ENCODE measurements around the gene SLC35B1. TPM values are rescaled to one million over a fixed set of nuclear protein-coding genes. Genes with fewer than 3 reads are reported as not detected.

SLC35B1 gene
- total and polyA plus RNA-seq, 10 of the 15 experiments (the other 5 are each of a cell fraction or from before 2014, with no cell fraction given) = 40.0 to 113 (median 51.6) TPM

DNA sequence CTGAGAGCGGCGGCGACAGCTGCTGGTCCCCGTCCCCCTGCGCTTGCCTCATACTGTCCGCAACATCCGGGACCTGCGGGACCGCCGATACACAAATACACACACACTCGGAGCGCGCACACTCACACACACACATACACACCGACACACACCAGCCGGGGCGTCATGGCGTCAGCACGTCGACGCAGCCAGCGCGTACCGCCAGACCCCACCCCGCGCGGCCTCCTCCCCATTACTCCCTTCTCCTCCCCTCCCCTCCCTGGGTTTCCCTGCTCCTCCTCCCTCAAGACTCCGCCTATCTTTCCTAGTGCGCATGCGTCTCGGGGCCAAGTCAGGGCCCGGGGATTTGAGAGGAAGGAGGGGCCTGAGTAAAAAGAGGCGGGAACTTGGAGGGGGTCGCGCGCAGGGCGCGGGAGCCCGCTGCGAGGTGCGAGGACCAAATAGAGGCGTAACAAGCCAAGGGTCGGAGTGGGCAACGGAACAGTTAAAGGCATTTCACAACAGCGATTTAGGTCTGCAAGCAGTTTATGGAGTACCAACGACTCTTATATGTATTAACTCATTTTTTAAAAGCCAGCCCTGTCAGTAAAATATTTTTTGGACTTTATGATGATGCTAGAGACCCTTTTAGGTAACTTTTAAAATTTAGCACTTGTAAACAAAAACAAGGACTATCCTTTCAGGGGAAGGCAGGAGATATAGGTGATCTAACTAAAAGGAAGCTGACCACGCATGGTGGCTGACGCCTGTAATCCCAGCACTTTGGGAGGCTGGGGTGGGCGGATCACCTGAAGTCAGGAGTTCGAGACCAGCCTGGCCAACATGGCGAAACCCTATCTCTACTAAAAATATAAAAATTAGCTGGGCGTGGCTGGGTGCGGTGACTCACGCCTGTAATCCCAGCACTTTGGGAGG, 29.6 kb downstream of the SLC35B1 start, which contains the start of gene SPOP (continued):
- TF ChIP-seq HDGF (IDR thresholded peaks at IDR 0.05) = peak; percentile 100
- no peak for TF ChIP-seq ESRRA (IDR thresholded peaks at IDR 0.05; ENCODE audit: low read length)
- peak; percentile 60 for TF ChIP-seq TBL1XR1 (IDR thresholded peaks at IDR 0.05; ENCODE audit: low read depth, low read length)
- 0 out of 4 replicates have a peak, but pooled peaks of 1 of the 2 experiments have one; percentile 51 for TF ChIP-seq EP300 (IDR thresholded peaks at IDR 0.05; ENCODE audit: borderline replicate concordance in 1 of 2, control insufficient read depth in 1 of 2, low read depth in 2 of 2, low read length in 2 of 2)
- TF ChIP-seq, protein P1, sequence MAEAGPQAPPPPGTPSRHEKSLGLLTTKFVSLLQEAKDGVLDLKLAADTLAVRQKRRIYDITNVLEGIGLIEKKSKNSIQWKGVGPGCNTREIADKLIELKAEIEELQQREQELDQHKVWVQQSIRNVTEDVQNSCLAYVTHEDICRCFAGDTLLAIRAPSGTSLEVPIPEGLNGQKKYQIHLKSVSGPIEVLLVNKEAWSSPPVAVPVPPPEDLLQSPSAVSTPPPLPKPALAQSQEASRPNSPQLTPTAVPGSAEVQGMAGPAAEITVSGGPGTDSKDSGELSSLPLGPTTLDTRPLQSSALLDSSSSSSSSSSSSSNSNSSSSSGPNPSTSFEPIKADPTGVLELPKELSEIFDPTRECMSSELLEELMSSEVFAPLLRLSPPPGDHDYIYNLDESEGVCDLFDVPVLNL (IDR thresholded peaks at IDR 0.05; ENCODE audit: low read depth, low read length) = no peak

DNA sequence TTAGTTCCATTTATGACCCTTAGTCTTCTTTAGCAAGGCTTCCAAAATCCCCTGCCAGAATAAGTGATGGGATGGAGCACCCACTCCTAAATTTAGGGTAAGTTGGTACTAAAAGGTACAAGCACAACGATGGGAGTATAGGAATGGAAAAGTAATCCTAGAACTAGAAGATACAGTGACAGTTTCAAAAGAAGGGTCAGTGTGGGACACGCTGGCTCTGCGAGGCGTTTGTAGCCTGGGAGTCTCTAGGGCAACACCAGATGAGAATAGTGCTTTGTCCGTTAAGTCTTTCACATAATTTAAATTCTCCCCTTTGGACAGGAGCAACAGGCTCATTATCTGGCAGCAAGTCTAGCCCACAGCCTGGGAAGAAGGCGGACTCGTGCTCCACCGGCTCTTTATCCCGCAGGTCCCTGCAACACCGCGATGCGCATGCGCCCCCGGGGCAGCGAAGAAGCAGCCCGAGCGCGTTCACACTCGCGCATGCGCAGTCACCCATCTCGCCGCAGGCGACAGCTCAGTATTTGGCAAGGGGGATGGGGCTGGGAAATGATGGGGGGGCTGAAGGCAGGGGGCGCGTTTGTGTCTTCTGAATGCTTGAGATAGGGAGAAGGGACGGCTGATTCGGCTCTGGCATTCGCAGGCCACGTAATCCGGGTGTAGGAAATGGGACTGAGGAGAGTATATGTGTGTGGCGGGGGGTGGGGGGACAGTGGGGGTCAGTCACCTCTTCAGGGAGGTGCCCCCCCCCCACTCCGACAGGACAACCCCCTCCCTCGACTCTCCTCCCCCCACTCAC, 30.4 kb downstream of the SLC35B1 start:
- ChIA-PET CTCF (interaction anchor here (0.6 to 2.0 kb wide), 7 partner anchors 20 to 119 kb away, joined by 3 to 6 read pairs (median 4); no protein-coding TSS in a partner anchor), SMC1A (ENCODE audit: uncharacterized antibody, unreplicated experiment) (interaction anchor here (0.7 to 2.1 kb wide), 5 partner anchors 19 to 112 kb away, joined by 3 to 11 read pairs (median 4); no protein-coding TSS in a partner anchor), POLR2A (interaction anchor here (0.6 to 1.5 kb wide), 11 partner anchors 10 to 1042 kb away, joined by 3 to 10 read pairs (median 7); no protein-coding TSS in a partner anchor), RAD21 (ENCODE audit: unreplicated experiment) (interaction anchor here (0.6 to 1.4 kb wide), 9 partner anchors 25 to 111 kb away, joined by 3 to 7 read pairs (median 3); no protein-coding TSS in a partner anchor)
- 1% methylated on average over 32 of the region's 34 CpGs for WGBS (ENCODE audit: insufficient coverage, insufficient replicate concordance, low lambda C conversion rate, missing lambda C conversion rate)
- no TSS peak for BruUV-seq (replicated peaks)
- peak overlapping the region; percentile 89 for H3K27ac ChIP-seq (ENCODE audit: control insufficient read depth, insufficient read depth)
- in situ Hi-C loops (cut with MboI) (no loop called here), intact Hi-C loops (cut with micrococcal nuclease; ENCODE audit: unreplicated experiment) (loop anchor here (5.0 kb wide), 1 partner anchor 40 kb away; no protein-coding TSS in a partner anchor)
- peak; percentile 80 for ATAC-seq
- H2AFZ ChIP-seq (ENCODE audit: control insufficient read depth, low read depth, low read length) = peak overlapping the region; percentile 76
- no peaks in the 10 kb centered on the region; a peak in 1 of 4 replicates for H3K36me3 ChIP-seq (ENCODE audit: control insufficient read depth in 2 of 2, insufficient read depth in 2 of 2, low read length in 1 of 2)
- H3K4me2 ChIP-seq (ENCODE audit: control insufficient read depth, insufficient read depth) = peak overlapping the region; percentile 95
- peak overlapping the region; percentile 80 for H3K4me3 ChIP-seq
- peaks cover 3% of the 10 kb centered on the region; the same call in 1 of the 2 replicates for H4K20me1 ChIP-seq (ENCODE audit: control insufficient read depth, insufficient read depth)
- H3K9me3 ChIP-seq (replicated peaks; ENCODE audit: control insufficient read depth, insufficient read depth, low read length) = no peaks in the 10 kb centered on the region
- peaks cover 44% of the 10 kb centered on the region for H3K79me2 ChIP-seq (ENCODE audit: control insufficient read depth, insufficient read depth, low read length)
- H3K9ac ChIP-seq (ENCODE audit: control insufficient read depth, insufficient read depth, low read length) = peak overlapping the region; percentile 83
- FAIRE-seq = peak; percentile 31
- H3K4me1 ChIP-seq (ENCODE audit: control insufficient read depth, insufficient read depth, low read length) = peaks cover 4% of the 10 kb centered on the region; the same call in 1 of the 2 replicates
- peak; percentile 75 for DNase-seq (ENCODE audit: low read depth, low spot score)
- no peaks in the 10 kb centered on the region; a peak in 1 of 4 replicates for H3K27me3 ChIP-seq (replicated peaks in 1 of 2; ENCODE audit: control insufficient read depth in 2 of 2, insufficient read depth in 2 of 2, low read length in 1 of 2)
- TF ChIP-seq, protein P2, sequence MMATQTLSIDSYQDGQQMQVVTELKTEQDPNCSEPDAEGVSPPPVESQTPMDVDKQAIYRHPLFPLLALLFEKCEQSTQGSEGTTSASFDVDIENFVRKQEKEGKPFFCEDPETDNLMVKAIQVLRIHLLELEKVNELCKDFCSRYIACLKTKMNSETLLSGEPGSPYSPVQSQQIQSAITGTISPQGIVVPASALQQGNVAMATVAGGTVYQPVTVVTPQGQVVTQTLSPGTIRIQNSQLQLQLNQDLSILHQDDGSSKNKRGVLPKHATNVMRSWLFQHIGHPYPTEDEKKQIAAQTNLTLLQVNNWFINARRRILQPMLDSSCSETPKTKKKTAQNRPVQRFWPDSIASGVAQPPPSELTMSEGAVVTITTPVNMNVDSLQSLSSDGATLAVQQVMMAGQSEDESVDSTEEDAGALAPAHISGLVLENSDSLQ (IDR thresholded peaks at IDR 0.05) = no peak
- TF ChIP-seq, protein P3, sequence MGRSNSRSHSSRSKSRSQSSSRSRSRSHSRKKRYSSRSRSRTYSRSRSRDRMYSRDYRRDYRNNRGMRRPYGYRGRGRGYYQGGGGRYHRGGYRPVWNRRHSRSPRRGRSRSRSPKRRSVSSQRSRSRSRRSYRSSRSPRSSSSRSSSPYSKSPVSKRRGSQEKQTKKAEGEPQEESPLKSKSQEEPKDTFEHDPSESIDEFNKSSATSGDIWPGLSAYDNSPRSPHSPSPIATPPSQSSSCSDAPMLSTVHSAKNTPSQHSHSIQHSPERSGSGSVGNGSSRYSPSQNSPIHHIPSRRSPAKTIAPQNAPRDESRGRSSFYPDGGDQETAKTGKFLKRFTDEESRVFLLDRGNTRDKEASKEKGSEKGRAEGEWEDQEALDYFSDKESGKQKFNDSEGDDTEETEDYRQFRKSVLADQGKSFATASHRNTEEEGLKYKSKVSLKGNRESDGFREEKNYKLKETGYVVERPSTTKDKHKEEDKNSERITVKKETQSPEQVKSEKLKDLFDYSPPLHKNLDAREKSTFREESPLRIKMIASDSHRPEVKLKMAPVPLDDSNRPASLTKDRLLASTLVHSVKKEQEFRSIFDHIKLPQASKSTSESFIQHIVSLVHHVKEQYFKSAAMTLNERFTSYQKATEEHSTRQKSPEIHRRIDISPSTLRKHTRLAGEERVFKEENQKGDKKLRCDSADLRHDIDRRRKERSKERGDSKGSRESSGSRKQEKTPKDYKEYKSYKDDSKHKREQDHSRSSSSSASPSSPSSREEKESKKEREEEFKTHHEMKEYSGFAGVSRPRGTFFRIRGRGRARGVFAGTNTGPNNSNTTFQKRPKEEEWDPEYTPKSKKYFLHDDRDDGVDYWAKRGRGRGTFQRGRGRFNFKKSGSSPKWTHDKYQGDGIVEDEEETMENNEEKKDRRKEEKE (IDR thresholded peaks at IDR 0.05) = no peak
- TF ChIP-seq ZBED1 (IDR thresholded peaks at IDR 0.05; ENCODE audit: borderline replicate concordance) (0 out of 2 replicates have a peak, but pooled peaks have one; percentile 17), ASH2L (IDR thresholded peaks at IDR 0.05; ENCODE audit: borderline replicate concordance, low read depth) (no peak), MTA3 (IDR thresholded peaks at IDR 0.05; ENCODE audit: borderline replicate concordance, low read length) (no peak), POLR2A (IDR thresholded peaks at IDR 0.05; ENCODE audit: low read depth, low read length) (peak; percentile 61; the same call in 1 of the 2 replicates)
- TF ChIP-seq, protein P4, sequence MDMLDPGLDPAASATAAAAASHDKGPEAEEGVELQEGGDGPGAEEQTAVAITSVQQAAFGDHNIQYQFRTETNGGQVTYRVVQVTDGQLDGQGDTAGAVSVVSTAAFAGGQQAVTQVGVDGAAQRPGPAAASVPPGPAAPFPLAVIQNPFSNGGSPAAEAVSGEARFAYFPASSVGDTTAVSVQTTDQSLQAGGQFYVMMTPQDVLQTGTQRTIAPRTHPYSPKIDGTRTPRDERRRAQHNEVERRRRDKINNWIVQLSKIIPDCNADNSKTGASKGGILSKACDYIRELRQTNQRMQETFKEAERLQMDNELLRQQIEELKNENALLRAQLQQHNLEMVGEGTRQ (IDR thresholded peaks at IDR 0.05; ENCODE audit: borderline replicate concordance, low read depth, low read length) = no peak
